Suprapubic skin (tissue), 4 donors: ENCODE results near the gene BTF3L4. TPM values are rescaled to one million over a fixed set of nuclear protein-coding genes. Genes with fewer than 3 reads are reported as not detected.

Experiments
- DNase-seq, 2 donors: peaks; one replicate each; pipeline ENCODE4 v3.0.0-alpha.2; 2019; ENCODE audit warnings: low spot score in 2 of 2
- H3K27ac ChIP-seq: fragments of 200-600 bp; sonication (generic); one replicate; pipeline ENCODE4 v1.5.1; 2019
- H3K27me3 ChIP-seq: fragments of 200-600 bp; sonication (generic); one replicate; pipeline ENCODE4 v1.5.1; 2019
- H3K36me3 ChIP-seq: fragments of 200-600 bp; sonication (generic); one replicate; pipeline ENCODE4 v1.5.1; 2019
- H3K4me1 ChIP-seq: fragments of 200-600 bp; sonication (generic); one replicate; pipeline ENCODE4 v1.5.1; 2019
- H3K4me3 ChIP-seq: fragments of 200-600 bp; sonication (generic); one replicate; pipeline ENCODE4 v1.5.1; 2019; ENCODE audit warnings: mild to moderate bottlenecking
- H3K9me3 ChIP-seq: fragments of 200-600 bp; sonication (generic); one replicate; pipeline ENCODE4 v1.5.1; 2019
- CTCF ChIP-seq, 2 donors: fragments of 200-600 bp in 1 of 2; fragments of 450-650 bp in 1 of 2; sonication (generic) in 1 of 2; IDR thresholded peaks; one replicate each; pipeline ENCODE4 v1.5.1; 2016 to 2019; ENCODE audit warnings: antibody characterized with exemption in 2 of 2, mild to moderate bottlenecking in 1 of 2, moderate library complexity in 1 of 2
- EP300 ChIP-seq: sonication (generic); formaldehyde crosslinking; IDR thresholded peaks from one replicate; pipeline ENCODE4 v1.6.1; 2017; ENCODE audit warnings: antibody characterized with exemption
- POLR2A ChIP-seq, 2 donors: fragments of 450-650 bp; IDR thresholded peaks; one replicate each; pipeline ENCODE4 v1.6.1; 2017; ENCODE audit warnings: antibody characterized with exemption in 2 of 2, mild to moderate bottlenecking in 2 of 2, moderate library complexity in 2 of 2
- POLR2AphosphoS5 ChIP-seq, 3 donors: sonication (generic); formaldehyde crosslinking; IDR thresholded peaks; one replicate each; pipeline ENCODE4 v1.6.1; 2017; ENCODE audit warnings: antibody characterized with exemption in 3 of 3
- WGBS: methylation state at CpG from one replicate; pipeline ENCODE4 v1.1.5; 2018; 5-methylcytosine and 5-hydroxymethylcytosine counted together
- total RNA-seq, 4 donors: library from RNA; depleted of rRNA; stranded (reverse); fragments of >200 nt; gene quantifications; one replicate each; pipeline ENCODE4 v1.1.0, GENCODE V29; 2016

The BTF3L4 gene
- total RNA-seq = 10 to 100 TPM; 41.7 to 60.2 (median 57.1) TPM

- no peaks in the 10 kb centered on the region for H3K9me3 ChIP-seq
- peak; percentile 97 for DNase-seq
- peaks cover 13% of the 10 kb centered on the region for H3K36me3 ChIP-seq
- peak within 1 kb of the TSS; percentile 96 for H3K27ac ChIP-seq
- H3K4me3 ChIP-seq = peak within 1 kb of the TSS; percentile 98
- H3K27me3 ChIP-seq = no peaks in the 10 kb centered on the region
- TF ChIP-seq CTCF (IDR thresholded peaks at IDR 0.05) = no peak
- peak in 1 of 3 donors; percentile 85 for TF ChIP-seq POLR2AphosphoS5 (IDR thresholded peaks at IDR 0.05)
- TF ChIP-seq EP300 = no peak
- peak; percentile 39 to 79 for TF ChIP-seq POLR2A (IDR thresholded peaks at IDR 0.05)
- 2% methylated on average over 12 of the region's 54 CpGs for WGBS
- H3K4me1 ChIP-seq = peaks cover 49% of the 10 kb centered on the region
These were observed at the start of gene BTF3L4 for GRCh38 chr1:52056163-52056936. TSS of gene BTF3L4 (plus strand) at chr1:52056295. CDS start at chr1:52059848, 3,553 bp downstream.

- WGBS = 35% methylated on average over 5 of the region's 5 CpGs
- DNase-seq = no peak
- Histone ChIP-seq H3K4me3 (no peak overlapping the region), H3K9me3 (no peaks in the 10 kb centered on the region), H3K36me3 (no peaks in the 10 kb centered on the region), H3K27ac (no peak overlapping the region), H3K27me3 (peaks cover 26% of the 10 kb centered on the region), H3K4me1 (peaks cover 5% of the 10 kb centered on the region)
- TF ChIP-seq POLR2A (IDR thresholded peaks at IDR 0.05) (no peak), EP300 (no peak), CTCF (IDR thresholded peaks at IDR 0.05) (no peak), POLR2AphosphoS5 (IDR thresholded peaks at IDR 0.05) (no peak)
These were observed 48.7 kb upstream of the BTF3L4 start for GRCh38 chr1:52007215-52008002.

- H3K9me3 ChIP-seq = no peaks in the 10 kb centered on the region
- H3K27me3 ChIP-seq = peaks cover 26% of the 10 kb centered on the region
- DNase-seq = no peak
- no peak overlapping the region for H3K27ac ChIP-seq
- TF ChIP-seq EP300 = no peak
- no peak for TF ChIP-seq POLR2AphosphoS5 (IDR thresholded peaks at IDR 0.05)
- no peak for TF ChIP-seq POLR2A (IDR thresholded peaks at IDR 0.05)
- TF ChIP-seq CTCF (IDR thresholded peaks at IDR 0.05) = no peak
- WGBS = 87% methylated on average over 7 of the region's 7 CpGs
- no peak overlapping the region for H3K4me3 ChIP-seq
- peaks cover 5% of the 10 kb centered on the region for H3K4me1 ChIP-seq
- H3K36me3 ChIP-seq = no peaks in the 10 kb centered on the region
These were observed 47.9 kb upstream of the BTF3L4 start for GRCh38 chr1:52008071-52008809.

GRCh38 chr1:52022133-52022532 is 34.0 kb upstream of the BTF3L4 start:
- 66% methylated on average over 2 of the region's 2 CpGs for WGBS

More at GRCh38 chr1:52022133-52022532, 34.0 kb upstream of the BTF3L4 start:
- H3K4me1 ChIP-seq = no peaks in the 10 kb centered on the region
- H3K9me3 ChIP-seq = no peaks in the 10 kb centered on the region
- H3K27ac ChIP-seq = no peak overlapping the region
- no peaks in the 10 kb centered on the region for H3K27me3 ChIP-seq
- peaks cover 55% of the 10 kb centered on the region for H3K36me3 ChIP-seq
- TF ChIP-seq POLR2AphosphoS5 (IDR thresholded peaks at IDR 0.05) (no peak), EP300 (no peak), POLR2A (IDR thresholded peaks at IDR 0.05) (no peak), CTCF (IDR thresholded peaks at IDR 0.05) (no peak)
- H3K4me3 ChIP-seq = no peak overlapping the region
- no peak for DNase-seq
